GM21825 (cell line): ENCODE data around the gene PRAC1.

Source experiments
- ATAC-seq: cut with Tn5 transposase; IDR thresholded peaks from one replicate; pipeline ENCODE4 v1.9.1; 2021; ENCODE audit warnings: mild to moderate bottlenecking, moderate library complexity; ENCODE audit not compliant: unreplicated experiment

Gene PRAC1

GRCh38 chr17:48747445-48748363, 25.4 kb upstream of the PRAC1 start:
- no peak for ATAC-seq

GRCh38 chr17:48746916-48747444, 24.7 kb upstream of the PRAC1 start:
- no peak for ATAC-seq

DNA sequence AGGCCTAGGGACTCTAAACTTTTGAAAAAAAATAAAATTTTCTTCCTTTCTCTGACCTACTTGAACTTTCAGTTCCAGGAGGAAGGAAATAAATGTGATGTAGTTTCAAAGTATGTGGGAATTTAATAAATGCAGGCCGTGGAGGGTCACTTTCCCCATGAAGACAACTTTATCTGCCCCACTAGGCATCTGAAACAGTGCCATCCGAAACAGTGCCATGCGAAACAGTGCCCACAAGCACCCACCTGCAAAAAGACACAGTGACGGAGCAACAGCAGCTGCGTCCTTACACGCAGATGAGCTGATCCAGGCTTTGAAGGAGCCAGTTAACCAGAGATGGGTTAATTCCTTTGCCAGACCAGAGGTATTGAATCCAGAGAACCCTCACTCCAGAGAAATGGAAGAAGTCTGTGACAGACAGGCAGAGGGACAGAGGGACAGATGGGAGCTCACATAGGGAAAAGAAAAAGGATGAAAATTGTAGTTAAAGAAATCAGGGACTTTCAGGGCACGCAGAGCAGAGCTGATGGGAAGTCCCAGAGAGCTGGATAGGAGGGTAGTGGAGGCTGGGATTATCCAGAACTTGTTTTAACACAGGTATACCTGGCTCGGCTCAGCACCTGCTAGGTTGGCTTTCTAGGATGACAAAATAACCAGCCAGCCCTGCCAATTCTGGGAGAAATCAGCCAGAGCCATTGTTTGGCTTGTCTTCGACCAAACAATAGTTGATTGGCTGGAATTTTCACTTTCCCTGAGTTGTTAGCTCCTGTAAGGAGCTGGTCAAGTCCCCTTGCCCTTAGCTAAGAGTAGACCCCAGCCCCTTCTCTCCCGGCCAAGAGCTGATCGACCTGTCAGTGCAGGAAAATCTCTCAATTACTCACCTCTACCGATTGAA, 23.3 kb upstream of the PRAC1 start:
- no peak for ATAC-seq

GRCh38 chr17:48740537-48740936, 18.2 kb upstream of the PRAC1 start:
- ATAC-seq: no peak

GRCh38 chr17:48738803-48739526, 16.6 kb upstream of the PRAC1 start:
- ATAC-seq: no peak

GRCh38 chr17:48738424-48738802, 16.1 kb upstream of the PRAC1 start:
- ATAC-seq: no peak

DNA sequence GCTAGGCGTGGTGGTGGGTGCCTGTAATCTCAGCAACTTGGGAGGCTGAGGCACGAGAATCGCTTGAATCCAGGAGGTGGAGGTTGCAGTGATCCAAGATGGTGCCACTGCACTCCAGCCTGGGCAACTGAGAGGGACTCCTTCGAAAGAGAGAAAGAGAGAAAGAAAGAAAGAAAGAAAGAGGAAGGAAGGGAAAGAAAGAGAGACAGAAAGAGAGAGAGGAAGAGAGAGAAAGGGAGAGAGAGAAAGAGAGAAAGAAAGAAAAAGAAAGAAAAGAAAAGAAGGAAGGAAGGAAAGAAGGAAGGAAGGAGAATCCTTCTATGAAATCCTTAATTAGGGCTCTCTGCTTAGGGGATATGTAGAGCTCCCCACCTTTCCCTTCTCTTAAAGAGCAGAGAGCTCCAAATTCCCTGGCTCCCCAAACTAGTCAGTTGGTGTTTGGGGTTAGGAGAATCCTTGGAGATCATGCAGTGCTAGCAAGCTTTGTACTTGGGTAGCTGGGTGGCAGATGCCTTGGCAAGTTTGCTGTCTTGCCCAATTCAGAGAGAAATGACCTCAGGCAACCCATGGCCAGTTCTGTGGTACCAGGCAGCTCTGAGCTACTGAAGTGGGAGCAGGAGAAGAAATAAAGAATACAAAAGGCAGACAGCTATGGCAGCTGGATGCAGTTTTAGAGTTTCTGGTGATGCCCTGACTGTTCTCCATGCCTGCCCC, 15.2 kb upstream of the PRAC1 start:
- ATAC-seq: no peak

DNA sequence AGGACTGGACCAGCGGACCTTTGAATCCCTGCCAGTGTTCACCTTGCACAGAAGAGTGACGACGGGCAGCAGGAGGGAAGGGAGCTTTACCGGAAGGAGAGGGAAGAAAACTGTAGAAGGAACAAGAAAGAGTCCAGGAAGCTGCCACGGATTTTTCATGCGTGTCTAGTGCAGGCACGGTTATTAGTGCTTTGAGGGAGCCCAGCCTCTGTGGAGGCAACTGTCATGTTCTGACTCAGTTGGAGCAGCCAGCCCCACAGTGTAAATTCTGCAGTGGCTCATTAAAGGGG, 12.7 kb upstream of the PRAC1 start:
- no peak for ATAC-seq

DNA sequence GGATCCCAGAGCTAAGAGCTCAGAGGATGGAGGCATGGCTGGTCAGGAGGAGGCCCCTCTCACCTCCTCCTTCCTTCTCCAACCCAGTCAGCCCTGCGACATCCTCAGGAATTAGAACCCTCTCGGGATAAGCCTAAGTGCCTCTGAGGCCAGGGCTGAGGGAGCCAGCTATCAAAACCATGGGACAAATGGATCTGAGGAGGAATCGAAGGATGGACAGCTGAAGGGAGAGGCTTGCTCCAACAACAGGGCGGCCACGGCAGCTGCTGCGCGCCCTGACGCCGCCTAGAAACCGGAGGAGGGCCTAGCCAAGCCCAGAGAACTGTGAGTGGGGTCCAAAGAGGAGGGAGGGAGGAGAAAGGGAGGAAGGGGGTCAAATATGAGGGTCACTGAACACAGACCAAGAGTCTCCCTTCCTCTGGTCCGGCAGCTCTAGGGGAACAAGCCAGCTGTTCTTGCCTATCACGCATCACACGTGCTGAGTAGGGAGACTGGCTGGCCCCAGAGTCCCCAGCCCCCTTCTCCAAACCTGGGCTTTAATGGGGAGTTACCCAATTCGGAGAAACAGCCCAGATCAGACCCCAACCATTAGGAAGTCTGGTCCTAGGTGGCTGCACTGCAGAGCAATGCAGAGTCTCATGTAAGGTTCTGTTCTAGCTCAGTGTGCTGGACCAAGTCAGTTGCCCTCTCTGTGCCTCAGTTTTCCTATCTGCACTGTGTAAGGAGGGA, 12.2 kb upstream of the PRAC1 start:
- ATAC-seq: no peak

DNA sequence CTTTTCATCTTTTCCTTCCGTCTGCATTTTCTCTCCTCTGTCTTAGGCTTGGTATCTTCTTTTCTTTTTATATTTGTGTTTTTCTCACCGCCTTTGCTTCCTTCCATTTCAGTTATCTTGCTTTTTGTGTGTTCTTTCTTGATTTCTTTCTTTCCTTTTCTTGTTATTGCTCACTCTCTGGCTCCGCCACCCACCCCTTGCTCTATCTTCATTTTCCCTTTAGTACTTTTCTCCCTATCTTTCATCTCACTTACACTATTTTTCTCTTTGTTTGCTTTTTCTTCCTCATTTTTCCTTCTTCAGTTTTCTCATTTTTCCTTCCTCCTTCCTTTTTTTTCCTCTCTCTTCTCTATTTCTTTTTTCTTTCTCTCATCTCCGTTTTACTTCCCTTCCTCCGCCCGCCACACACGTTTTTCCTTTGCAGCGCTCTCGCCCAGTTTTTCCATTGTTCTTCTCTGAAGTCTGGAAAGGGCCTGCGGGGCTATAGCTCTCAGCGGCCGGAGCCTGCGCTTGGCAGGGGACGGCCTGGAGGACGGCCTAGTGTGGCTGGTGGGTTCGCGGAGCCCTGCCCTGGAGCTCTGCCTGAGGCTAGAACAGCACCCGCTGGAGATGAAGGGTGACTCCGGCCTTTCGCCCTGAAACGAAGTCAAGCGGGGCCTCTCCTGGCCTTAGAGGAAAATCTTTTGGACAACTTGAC, 11.5 kb upstream of the PRAC1 start:
- ATAC-seq: no peak

GRCh38 chr17:48732688-48733629, 10.6 kb upstream of the PRAC1 start:
- no peak for ATAC-seq

DNA sequence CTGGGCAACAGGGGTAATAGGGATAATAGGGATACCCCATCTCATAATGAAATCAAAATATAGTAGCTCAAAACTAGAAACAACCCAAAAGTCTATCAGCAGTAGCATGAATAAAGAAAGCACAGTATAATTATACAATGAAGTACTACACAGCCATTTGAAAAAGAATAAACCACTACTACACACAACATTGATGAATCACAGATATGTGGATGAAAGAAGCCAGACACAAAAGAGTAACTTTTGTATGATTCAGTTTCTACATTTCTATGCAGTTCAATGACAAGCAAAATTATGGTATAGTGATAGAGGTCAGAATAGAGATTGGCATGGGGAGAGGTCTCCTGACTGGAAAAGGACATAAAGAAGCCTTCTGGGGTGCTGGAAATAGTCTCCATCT, 9.0 kb upstream of the PRAC1 start:
- no peak for ATAC-seq

GRCh38 chr17:48730240-48730550, 7.9 kb upstream of the PRAC1 start:
- no peak for ATAC-seq

GRCh38 chr17:48729335-48730239, 7.3 kb upstream of the PRAC1 start:
- ATAC-seq: no peak

DNA sequence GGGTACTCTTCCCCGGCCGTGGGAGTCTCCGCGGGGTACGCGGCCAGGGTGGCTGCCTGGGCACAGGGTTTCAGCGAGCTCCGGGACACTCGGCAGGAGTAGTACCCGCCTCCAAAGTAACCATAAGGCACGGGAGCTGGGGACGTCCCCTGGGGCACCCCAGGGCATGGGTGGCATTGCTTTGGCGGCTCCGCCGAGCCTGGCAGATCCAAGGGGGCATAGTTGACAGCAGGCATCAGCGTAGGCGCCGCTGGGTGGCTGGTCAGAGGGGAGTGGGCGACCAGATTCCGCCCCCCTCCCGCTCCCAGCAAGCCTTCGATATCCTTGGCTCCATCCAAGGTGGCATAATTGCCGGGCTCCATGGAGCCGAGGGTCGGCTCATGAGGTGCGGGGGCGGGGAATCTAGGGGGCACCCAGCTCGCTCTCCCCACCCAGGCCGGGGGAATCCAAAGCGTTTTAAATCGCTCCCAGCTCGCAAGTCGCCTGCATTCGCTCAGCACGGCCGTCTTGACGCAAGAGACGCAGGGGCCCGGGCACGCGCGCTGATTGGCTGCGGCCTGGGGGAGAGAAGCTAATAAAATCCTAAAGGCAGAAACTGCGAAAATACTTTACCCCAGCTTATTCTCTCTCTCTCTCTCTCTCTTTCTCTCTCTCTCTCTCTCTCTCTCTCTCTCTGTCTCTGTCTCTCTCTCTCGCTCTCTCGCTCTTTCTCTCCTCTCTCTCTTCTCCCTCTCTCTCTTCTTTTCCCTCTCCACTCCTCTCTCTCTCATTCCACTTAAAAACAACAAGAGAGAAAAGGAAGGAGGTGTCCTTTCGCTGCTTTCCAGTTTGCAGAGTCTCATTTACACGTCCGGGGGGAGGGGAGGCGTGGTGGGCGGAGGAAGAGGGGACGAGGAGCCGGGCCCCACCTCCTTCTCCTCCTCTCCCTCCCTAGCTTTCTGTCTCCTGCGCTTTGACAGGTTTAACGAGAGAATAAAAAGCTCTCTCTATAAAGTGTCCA, 6.2 kb upstream of the PRAC1 start, which contains the start of gene HOXB13:
Gene HOXB13 (minus strand): TSS at position 519 of the 1,000 bp plus-strand sequence. CDS start 157 bp downstream, at position 362.
- ATAC-seq: no peak
